ENCODE data around the gene HAND2. TPM values are rescaled to one million over a fixed set of nuclear protein-coding genes. Genes with fewer than 3 reads are reported as not detected.

HAND2 gene
- under 1 TPM in 2 of 3 donors, not detected in 1; 0.06 to 0.36 TPM for polyA plus RNA-seq (ENCODE audit: insufficient read length in 3 of 3)

GRCh38 chr4:173529477-173530325, at the start of gene HAND2:
TSS of gene HAND2 (minus strand) at chr4:173530229. CDS start at chr4:173529289, 940 bp downstream.
- DNase-seq (ENCODE audit: low read depth in 3 of 3, low spot score in 2 of 3), result no peak

GRCh38 chr4:173578956-173579355, 48.9 kb upstream of the HAND2 start:
- no peak for DNase-seq (ENCODE audit: low read depth in 3 of 3, low spot score in 2 of 3)

- DNase-seq (ENCODE audit: low read depth in 3 of 3, low spot score in 2 of 3), result no peak
These were observed 47.9 kb upstream of the HAND2 start for GRCh38 chr4:173577963-173578362.

- DNase-seq (ENCODE audit: low read depth in 3 of 3, low spot score in 2 of 3), result no peak
These were observed 45.6 kb upstream of the HAND2 start for GRCh38 chr4:173575482-173576152.

GRCh38 chr4:173573725-173574124, 43.7 kb upstream of the HAND2 start:
- no peak for DNase-seq (ENCODE audit: low read depth in 3 of 3, low spot score in 2 of 3)

- no peak for DNase-seq (ENCODE audit: low read depth in 3 of 3, low spot score in 2 of 3)
These were observed 43.3 kb upstream of the HAND2 start for GRCh38 chr4:173573286-173573685.

GRCh38 chr4:173572493-173573129, 42.6 kb upstream of the HAND2 start:
- no peak for DNase-seq (ENCODE audit: low read depth in 3 of 3, low spot score in 2 of 3)

- DNase-seq (ENCODE audit: low read depth in 3 of 3, low spot score in 2 of 3), result no peak
These were observed 41.6 kb upstream of the HAND2 start for GRCh38 chr4:173571620-173572019.

- DNase-seq (ENCODE audit: low read depth in 3 of 3, low spot score in 2 of 3), result no peak
These were observed 35.3 kb upstream of the HAND2 start for GRCh38 chr4:173565281-173565680.

GRCh38 chr4:173564461-173564860, 34.4 kb upstream of the HAND2 start:
- DNase-seq (ENCODE audit: low read depth in 3 of 3, low spot score in 2 of 3), result no peak

- no peak for DNase-seq (ENCODE audit: low read depth in 3 of 3, low spot score in 2 of 3)
These were observed 30.9 kb upstream of the HAND2 start for GRCh38 chr4:173560896-173561295.

GRCh38 chr4:173556398-173557131, 26.5 kb upstream of the HAND2 start:
- no peak for DNase-seq (ENCODE audit: low read depth in 3 of 3, low spot score in 2 of 3)

GRCh38 chr4:173547889-173548288, 17.9 kb upstream of the HAND2 start:
- DNase-seq (ENCODE audit: low read depth in 3 of 3, low spot score in 2 of 3), result no peak

GRCh38 chr4:173546776-173547175, 16.7 kb upstream of the HAND2 start:
- DNase-seq (ENCODE audit: low read depth in 3 of 3, low spot score in 2 of 3), result no peak

- no peak for DNase-seq (ENCODE audit: low read depth in 3 of 3, low spot score in 2 of 3)
These were observed 15.4 kb upstream of the HAND2 start for GRCh38 chr4:173545440-173545839.

GRCh38 chr4:173543266-173543665, 13.2 kb upstream of the HAND2 start:
- no peak for DNase-seq (ENCODE audit: low read depth in 3 of 3, low spot score in 2 of 3)

GRCh38 chr4:173539986-173540385, 10.0 kb upstream of the HAND2 start:
- no peak for DNase-seq (ENCODE audit: low read depth in 3 of 3, low spot score in 2 of 3)

GRCh38 chr4:173538909-173539445, 8.9 kb upstream of the HAND2 start:
- no peak for DNase-seq (ENCODE audit: low read depth in 3 of 3, low spot score in 2 of 3)

- no peak for DNase-seq (ENCODE audit: low read depth in 3 of 3, low spot score in 2 of 3)
These were observed 8.3 kb upstream of the HAND2 start for GRCh38 chr4:173538148-173538908.

All from right renal cortex interstitium (tissue), 3 donors.